ENCODE results near the gene OR13G1. TPM values are rescaled to one million over a fixed set of nuclear protein-coding genes. Genes with fewer than 3 reads are reported as not detected.

The OR13G1 gene
- total RNA-seq, 1 donor from 2014 or later: not detected

DNA sequence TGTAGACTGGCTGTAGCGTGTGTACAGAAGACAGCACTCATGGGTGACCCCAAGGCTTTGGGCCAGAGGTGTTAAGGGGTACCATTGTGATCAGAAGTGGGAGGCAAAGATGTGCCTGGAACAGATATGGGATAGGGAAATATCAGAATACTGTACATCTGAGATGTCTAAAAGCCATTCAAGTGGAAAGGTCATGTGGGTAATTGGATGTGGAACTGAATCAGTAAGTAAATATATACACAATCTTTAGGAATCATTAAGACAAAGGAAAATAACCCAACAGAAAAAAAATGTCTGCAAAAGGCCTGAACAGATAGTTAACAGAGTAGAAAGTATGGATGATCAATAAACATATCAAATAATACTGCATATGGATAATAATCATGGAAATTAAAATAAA is 26.5 kb downstream of the OR13G1 start:
- Mint-ChIP-seq H3K4me1 (ENCODE audit: unreplicated experiment) (no peaks in the 10 kb centered on the region), H3K9me3 (ENCODE audit: unreplicated experiment) (no peaks in the 10 kb centered on the region), H3K27ac (ENCODE audit: unreplicated experiment) (no peak overlapping the region), H3K36me3 (ENCODE audit: low read depth, unreplicated experiment) (no peaks in the 10 kb centered on the region), H3K27me3 (ENCODE audit: unreplicated experiment) (peaks cover 2% of the 10 kb centered on the region), H3K4me3 (ENCODE audit: unreplicated experiment) (no peak overlapping the region)
- DNase-seq (ENCODE audit: low spot score): no peak
- no peak for TF ChIP-seq CTCF (IDR thresholded peaks at IDR 0.05; ENCODE audit: unreplicated experiment)

- Mint-ChIP-seq H3K4me3 (ENCODE audit: unreplicated experiment) (no peak overlapping the region), H3K27ac (ENCODE audit: unreplicated experiment) (no peak overlapping the region), H3K36me3 (ENCODE audit: low read depth, unreplicated experiment) (no peaks in the 10 kb centered on the region), H3K27me3 (ENCODE audit: unreplicated experiment) (peaks cover 1% of the 10 kb centered on the region), H3K9me3 (ENCODE audit: unreplicated experiment) (no peaks in the 10 kb centered on the region), H3K4me1 (ENCODE audit: unreplicated experiment) (peaks cover 7% of the 10 kb centered on the region)
- no peak for DNase-seq (ENCODE audit: low spot score)
- TF ChIP-seq CTCF (IDR thresholded peaks at IDR 0.05; ENCODE audit: unreplicated experiment): no peak
These were observed 31.7 kb downstream of the OR13G1 start for GRCh38 chr1:247647864-247648263.

DNA sequence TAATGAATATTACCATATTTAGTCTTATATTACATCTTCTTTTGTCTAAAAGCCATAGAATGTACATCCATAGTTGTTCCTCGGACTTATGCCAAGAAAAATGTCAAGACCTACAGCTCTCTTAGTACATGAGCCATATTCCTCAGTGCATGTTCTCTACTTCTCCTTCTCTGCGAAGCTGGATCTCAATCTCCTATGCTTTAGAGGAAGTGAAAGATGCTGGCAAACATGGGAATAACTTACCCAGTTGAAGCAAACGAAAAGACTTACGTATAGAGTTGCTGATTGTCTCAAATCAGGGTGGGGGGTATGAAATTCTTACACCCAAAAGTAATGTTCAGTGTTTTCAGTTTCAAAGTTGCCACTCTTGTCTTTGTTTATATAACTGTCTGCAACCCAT is 32.7 kb downstream of the OR13G1 start:
- Mint-ChIP-seq H3K27me3 (ENCODE audit: unreplicated experiment) (peaks cover 3% of the 10 kb centered on the region), H3K36me3 (ENCODE audit: low read depth, unreplicated experiment) (no peaks in the 10 kb centered on the region), H3K4me3 (ENCODE audit: unreplicated experiment) (no peak overlapping the region), H3K9me3 (ENCODE audit: unreplicated experiment) (no peaks in the 10 kb centered on the region), H3K4me1 (ENCODE audit: unreplicated experiment) (peaks cover 7% of the 10 kb centered on the region), H3K27ac (ENCODE audit: unreplicated experiment) (no peak overlapping the region)
- DNase-seq (ENCODE audit: low spot score): no peak
- TF ChIP-seq CTCF (IDR thresholded peaks at IDR 0.05; ENCODE audit: unreplicated experiment): no peak

GRCh38 chr1:247642742-247643141 is 36.8 kb downstream of the OR13G1 start:
- Mint-ChIP-seq H3K9me3 (ENCODE audit: unreplicated experiment) (no peaks in the 10 kb centered on the region), H3K27ac (ENCODE audit: unreplicated experiment) (no peak overlapping the region), H3K36me3 (ENCODE audit: low read depth, unreplicated experiment) (no peaks in the 10 kb centered on the region), H3K27me3 (ENCODE audit: unreplicated experiment) (peaks cover 3% of the 10 kb centered on the region), H3K4me3 (ENCODE audit: unreplicated experiment) (no peak overlapping the region), H3K4me1 (ENCODE audit: unreplicated experiment) (peaks cover 6% of the 10 kb centered on the region)
- no peak for TF ChIP-seq CTCF (IDR thresholded peaks at IDR 0.05; ENCODE audit: unreplicated experiment)
- DNase-seq (ENCODE audit: low spot score): no peak

DNA sequence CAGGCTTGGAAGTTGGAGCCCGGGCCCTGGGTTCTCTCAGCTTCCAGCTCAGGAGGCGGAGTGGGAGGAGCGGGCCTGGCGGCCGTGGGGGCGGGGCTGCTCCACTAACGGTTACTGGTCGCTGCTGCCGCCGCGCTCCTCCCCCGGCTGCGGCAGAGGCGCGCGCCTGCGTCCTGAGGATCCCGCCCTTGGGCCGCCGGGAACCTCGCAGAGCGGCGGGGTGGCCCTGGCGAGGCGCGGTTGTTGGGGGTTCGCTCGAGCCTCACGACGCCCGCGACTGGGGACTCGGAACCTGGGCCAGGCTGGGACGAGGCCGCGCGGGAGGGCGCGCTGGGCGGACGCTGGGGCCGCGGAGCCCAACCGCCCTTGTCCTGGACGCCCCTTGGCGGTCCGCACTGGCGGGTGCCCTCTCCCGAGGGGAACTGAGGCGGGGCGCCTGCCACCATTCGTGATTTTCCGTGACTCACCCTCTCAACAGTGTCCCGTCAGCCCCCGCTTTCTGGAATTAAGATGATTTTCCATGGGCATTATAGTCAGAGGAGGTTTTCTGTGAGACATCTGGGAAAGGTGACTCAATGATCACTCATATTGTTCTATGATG is 40.1 kb downstream of the OR13G1 start:
- Mint-ChIP-seq H3K4me3 (ENCODE audit: unreplicated experiment) (no peak overlapping the region), H3K9me3 (ENCODE audit: unreplicated experiment) (peaks cover 6% of the 10 kb centered on the region), H3K27ac (ENCODE audit: unreplicated experiment) (no peak overlapping the region), H3K27me3 (ENCODE audit: unreplicated experiment) (peaks cover 5% of the 10 kb centered on the region), H3K36me3 (ENCODE audit: low read depth, unreplicated experiment) (no peaks in the 10 kb centered on the region), H3K4me1 (ENCODE audit: unreplicated experiment) (no peaks in the 10 kb centered on the region)
- no peak for DNase-seq (ENCODE audit: low spot score)
- TF ChIP-seq CTCF (IDR thresholded peaks at IDR 0.05; ENCODE audit: unreplicated experiment): no peak

Data from endothelial cell (in vitro differentiated cells).